Vagina (tissue), 2 donors: ENCODE data around the gene RFX7.

Source experiments
- POLR2A ChIP-seq, 2 donors: fragments of 450-650 bp; IDR thresholded peaks; one replicate each; pipeline ENCODE4 v1.6.1; 2017; ENCODE audit warnings: antibody characterized with exemption in 2 of 2, mild to moderate bottlenecking in 2 of 2, moderate library complexity in 2 of 2
- POLR2AphosphoS5 ChIP-seq, 2 donors: sonication (generic); formaldehyde crosslinking; IDR thresholded peaks; one replicate each; pipeline ENCODE4 v1.9.0; 2017; ENCODE audit warnings: antibody characterized with exemption in 2 of 2, mild to moderate bottlenecking in 2 of 2, low read depth in 1 of 2; ENCODE audit not compliant: insufficient read depth in 1 of 2
- TF ChIP-seq, protein P1 (sequence below), 3 experiments: fragments of 450-650 bp in 2 of 3; fragments of 200-600 bp in 1 of 3; sonication (generic) in 1 of 3; IDR thresholded peaks; one replicate each; pipeline ENCODE4 v1.5.1; 2017 to 2019; ENCODE audit warnings: antibody characterized with exemption in 3 of 3, mild to moderate bottlenecking in 2 of 3, moderate library complexity in 2 of 3

DNA sequence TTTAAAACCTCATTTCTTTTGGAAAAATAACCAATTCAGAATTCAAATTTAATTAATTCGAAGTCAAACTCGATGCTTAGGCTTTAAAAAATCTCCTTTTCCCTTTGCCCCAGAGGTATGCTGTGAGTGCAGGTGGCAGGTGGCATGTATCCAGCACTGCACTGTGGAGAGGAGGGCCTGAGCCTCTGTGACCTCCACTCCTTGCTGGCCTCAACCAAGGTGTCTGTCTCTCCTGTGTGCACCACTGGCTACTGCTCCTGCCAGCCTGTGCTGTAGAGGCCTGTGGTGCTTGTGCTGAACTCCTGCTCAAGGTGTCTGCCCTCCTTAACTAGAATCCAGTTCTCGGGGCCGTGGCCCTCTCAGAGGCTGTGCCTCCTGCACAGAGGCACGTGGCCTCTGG, 194.1 kb downstream of the RFX7 start:
- TF ChIP-seq, protein P1, sequence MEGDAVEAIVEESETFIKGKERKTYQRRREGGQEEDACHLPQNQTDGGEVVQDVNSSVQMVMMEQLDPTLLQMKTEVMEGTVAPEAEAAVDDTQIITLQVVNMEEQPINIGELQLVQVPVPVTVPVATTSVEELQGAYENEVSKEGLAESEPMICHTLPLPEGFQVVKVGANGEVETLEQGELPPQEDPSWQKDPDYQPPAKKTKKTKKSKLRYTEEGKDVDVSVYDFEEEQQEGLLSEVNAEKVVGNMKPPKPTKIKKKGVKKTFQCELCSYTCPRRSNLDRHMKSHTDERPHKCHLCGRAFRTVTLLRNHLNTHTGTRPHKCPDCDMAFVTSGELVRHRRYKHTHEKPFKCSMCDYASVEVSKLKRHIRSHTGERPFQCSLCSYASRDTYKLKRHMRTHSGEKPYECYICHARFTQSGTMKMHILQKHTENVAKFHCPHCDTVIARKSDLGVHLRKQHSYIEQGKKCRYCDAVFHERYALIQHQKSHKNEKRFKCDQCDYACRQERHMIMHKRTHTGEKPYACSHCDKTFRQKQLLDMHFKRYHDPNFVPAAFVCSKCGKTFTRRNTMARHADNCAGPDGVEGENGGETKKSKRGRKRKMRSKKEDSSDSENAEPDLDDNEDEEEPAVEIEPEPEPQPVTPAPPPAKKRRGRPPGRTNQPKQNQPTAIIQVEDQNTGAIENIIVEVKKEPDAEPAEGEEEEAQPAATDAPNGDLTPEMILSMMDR (IDR thresholded peaks at IDR 0.05) = no peak
- TF ChIP-seq POLR2AphosphoS5 (IDR thresholded peaks at IDR 0.05; ENCODE audit: insufficient read depth in 1 of 2, low read depth in 1 of 2) (no peak), POLR2A (IDR thresholded peaks at IDR 0.05) (no peak)
